Cardiac fibroblast (primary cell): ENCODE data around the gene MYH6.

Experiments used
- DNase-seq, 2 donors: peaks; one replicate each; pipeline versions ENCODE4 v3.0.0 to v3.0.0-alpha.2; 2010; ENCODE audit warnings: low read depth in 2 of 2
- H3K4me3 ChIP-seq, 2 donors: replicated peaks in 1 of 2; 1 replicate in 1 of 2; 2 replicates in 1 of 2; pipeline ENCODE4 v1.5.1; 2011; ENCODE audit warnings: low read depth in 2 of 2, low read length in 2 of 2, mild to moderate bottlenecking in 2 of 2, moderate library complexity in 1 of 2
- TF ChIP-seq, protein P1 (sequence below): IDR thresholded peaks from one replicate; pipeline ENCODE4 v1.5.1; 2011; ENCODE audit warnings: low read depth, mild to moderate bottlenecking, low read length, inconsistent platforms

The MYH6 gene

DNA sequence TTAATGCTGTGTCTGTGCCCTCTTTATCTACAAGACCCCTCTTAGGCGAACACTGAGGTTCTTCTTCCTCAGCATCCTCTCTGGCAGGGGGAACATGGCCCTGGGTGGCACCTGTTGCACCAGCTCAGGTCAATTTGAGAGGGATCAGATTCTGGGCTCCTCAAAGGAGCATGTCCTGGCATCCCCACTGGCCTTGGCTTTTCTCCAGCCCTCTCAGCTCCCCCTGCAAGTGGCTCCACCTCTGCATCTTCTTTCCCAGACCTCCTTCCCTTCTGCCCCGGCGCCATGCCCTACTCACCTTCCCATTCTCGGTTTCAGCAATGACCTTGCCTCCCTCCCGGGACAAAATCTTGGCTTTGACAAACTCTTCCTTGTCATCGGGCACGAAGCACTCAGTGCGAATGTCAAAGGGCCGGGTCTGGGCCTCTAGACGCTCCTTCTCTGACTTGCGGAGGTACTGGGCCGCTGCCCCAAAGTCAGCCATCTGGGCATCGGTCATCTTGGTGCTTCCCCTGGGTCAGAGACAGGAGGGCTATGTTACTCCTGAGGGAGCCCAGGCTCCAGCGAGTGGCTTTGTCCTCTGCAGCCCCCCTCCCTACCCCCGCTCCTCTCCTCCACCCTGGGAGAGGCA, 1.2 kb downstream of the MYH6 start:
- DNase-seq = no peak
- TF ChIP-seq, protein P1, sequence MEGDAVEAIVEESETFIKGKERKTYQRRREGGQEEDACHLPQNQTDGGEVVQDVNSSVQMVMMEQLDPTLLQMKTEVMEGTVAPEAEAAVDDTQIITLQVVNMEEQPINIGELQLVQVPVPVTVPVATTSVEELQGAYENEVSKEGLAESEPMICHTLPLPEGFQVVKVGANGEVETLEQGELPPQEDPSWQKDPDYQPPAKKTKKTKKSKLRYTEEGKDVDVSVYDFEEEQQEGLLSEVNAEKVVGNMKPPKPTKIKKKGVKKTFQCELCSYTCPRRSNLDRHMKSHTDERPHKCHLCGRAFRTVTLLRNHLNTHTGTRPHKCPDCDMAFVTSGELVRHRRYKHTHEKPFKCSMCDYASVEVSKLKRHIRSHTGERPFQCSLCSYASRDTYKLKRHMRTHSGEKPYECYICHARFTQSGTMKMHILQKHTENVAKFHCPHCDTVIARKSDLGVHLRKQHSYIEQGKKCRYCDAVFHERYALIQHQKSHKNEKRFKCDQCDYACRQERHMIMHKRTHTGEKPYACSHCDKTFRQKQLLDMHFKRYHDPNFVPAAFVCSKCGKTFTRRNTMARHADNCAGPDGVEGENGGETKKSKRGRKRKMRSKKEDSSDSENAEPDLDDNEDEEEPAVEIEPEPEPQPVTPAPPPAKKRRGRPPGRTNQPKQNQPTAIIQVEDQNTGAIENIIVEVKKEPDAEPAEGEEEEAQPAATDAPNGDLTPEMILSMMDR = no peak
- H3K4me3 ChIP-seq = no peak overlapping the region

- no peak for DNase-seq
- no peak overlapping the region for H3K4me3 ChIP-seq
- TF ChIP-seq, protein P1 = no peak
Measured at GRCh38 chr14:23406244-23406643, 1.8 kb downstream of the MYH6 start.

DNA sequence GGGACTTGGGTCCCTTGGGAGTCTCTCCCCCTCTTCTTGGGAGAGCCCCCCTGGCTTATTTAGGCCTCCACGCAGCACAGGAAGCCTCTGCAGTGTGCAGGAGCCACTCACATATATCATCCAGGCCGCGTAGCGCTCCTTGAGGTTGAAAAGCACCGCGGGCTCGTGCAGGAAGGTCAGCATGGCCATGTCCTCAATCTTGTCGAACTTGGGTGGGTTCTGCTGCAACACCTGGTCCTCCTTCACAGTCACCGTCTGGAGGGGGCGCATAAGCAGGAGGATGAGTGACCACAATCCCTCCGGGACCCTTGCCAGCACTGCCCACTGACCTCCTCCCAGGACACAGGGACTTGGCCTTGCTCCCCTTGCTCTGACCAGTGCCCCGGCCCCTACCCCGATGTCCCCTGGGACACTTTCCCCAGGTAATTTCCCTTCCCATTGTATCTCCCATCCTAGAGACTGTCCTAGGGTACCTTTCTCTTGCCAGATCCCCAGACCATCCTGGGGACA, 2.5 kb downstream of the MYH6 start:
- TF ChIP-seq, protein P1 = no peak
- DNase-seq = no peak
- H3K4me3 ChIP-seq = no peak overlapping the region

- TF ChIP-seq, protein P1 = no peak
- no peak overlapping the region for H3K4me3 ChIP-seq
- DNase-seq = no peak
Measured at GRCh38 chr14:23405096-23405495, 3.0 kb downstream of the MYH6 start.

DNA sequence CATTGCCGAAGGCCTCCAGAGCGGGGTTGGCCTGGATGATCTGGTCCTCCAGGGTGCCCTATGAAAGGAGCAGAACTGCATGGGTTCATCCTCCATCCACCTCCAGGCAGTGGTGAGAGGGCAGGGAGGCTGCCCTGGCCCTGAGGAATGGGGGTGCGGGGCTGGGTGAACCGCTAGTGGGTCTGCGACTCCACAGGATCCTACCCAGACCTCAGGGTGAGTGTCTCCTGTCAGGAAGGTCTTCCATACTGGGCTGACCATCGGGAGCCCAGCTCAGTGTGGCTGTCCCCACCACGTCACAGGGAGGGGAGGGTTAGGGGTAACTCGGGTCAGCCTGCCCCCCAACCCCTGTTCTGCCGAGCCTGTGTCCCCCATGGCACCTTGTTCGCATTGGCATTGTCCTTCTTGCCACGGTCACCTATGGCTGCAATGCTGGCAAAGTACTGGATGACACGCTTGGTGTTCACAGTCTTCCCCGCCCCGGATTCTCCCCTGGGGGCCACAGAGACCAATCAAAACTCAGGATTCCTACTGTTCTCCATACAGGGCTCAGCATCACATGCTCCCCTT, 3.7 kb downstream of the MYH6 start:
- no peak overlapping the region for H3K4me3 ChIP-seq
- no peak for DNase-seq
- TF ChIP-seq, protein P1 = no peak

DNA sequence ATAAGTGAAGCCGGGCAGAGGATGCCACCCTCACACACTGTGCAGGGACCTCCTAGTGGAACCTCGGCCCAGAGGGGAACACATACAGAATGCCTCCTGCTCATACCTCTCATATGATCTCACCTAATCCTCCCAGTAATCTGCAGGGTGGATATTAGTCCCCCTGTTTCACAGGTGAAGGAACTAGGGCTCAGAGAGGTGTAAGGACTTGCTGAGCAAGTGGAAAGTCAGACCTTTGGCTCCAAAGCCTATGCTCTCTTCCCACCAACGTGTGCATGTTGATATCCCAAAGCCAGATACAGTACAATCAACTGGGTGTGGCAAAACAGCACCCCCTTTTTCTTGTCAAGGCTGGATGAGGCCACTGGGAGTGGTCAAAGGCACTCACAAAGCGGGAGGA, 4.2 kb downstream of the MYH6 start:
- TF ChIP-seq, protein P1 = no peak
- no peak for DNase-seq
- no peak overlapping the region for H3K4me3 ChIP-seq

DNA sequence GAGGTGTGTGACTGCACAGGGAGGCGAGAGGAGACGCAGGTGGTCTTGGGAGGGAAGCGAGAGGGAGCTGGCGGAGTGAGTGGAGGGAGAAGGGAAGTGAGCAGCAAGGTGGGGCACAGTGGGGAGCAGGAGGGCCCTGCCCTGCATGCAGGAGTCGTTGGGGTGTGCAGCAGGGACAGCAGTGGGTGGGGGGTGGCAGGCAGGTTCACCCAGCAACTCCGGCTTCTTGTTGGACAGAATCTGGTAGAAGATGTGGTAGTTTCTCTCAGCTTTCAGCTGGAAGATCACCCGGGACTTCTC, 5.0 kb downstream of the MYH6 start:
- no peak overlapping the region for H3K4me3 ChIP-seq
- no peak for DNase-seq
- TF ChIP-seq, protein P1 = no peak
